Keratinocyte (primary cell): ENCODE measurements around the gene XK.

ENCODE experiments used
- EZH2 ChIP-seq: IDR thresholded peaks from one replicate; pipeline ENCODE4 v1.6.1; 2012; ENCODE audit warnings: inconsistent platforms, mild to moderate bottlenecking, low read length, moderate library complexity
- TF ChIP-seq, protein P1 (sequence below), 3 experiments: IDR thresholded peaks in 1 of 3; conservative IDR thresholded peaks in 1 of 3; optimal IDR thresholded peaks in 1 of 3; 2 replicates in 2 of 3; 3 replicates in 1 of 3; pipeline versions ENCODE3 to v1.5.1; 2011; ENCODE audit warnings: low read length in 3 of 3, mild to moderate bottlenecking in 3 of 3, moderate library complexity in 2 of 3, control low read depth in 1 of 3, inconsistent platforms in 1 of 3; ENCODE audit not compliant: insufficient read depth in 2 of 3; ENCODE audit errors: extremely low read depth in 1 of 3

DNA sequence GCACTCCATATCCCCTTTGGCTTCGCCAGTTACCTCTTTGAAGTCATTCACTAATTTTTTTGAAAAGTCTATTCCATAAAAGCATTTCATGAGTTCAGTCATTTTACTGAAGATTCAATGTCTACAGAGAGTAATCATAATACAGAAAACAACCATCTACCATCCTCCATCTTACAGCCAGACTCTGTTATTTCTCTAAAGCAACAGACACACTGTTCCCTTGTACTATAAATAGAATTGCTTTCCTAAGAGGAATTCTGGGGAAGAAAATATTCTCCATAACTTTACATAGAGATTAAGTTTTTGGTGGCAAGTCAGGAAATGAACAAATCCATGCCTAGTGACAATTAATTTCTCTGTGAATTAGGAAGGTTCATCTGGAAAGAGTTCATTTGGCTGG lies 37.0 kb downstream of the XK start:
- TF ChIP-seq, protein P1, sequence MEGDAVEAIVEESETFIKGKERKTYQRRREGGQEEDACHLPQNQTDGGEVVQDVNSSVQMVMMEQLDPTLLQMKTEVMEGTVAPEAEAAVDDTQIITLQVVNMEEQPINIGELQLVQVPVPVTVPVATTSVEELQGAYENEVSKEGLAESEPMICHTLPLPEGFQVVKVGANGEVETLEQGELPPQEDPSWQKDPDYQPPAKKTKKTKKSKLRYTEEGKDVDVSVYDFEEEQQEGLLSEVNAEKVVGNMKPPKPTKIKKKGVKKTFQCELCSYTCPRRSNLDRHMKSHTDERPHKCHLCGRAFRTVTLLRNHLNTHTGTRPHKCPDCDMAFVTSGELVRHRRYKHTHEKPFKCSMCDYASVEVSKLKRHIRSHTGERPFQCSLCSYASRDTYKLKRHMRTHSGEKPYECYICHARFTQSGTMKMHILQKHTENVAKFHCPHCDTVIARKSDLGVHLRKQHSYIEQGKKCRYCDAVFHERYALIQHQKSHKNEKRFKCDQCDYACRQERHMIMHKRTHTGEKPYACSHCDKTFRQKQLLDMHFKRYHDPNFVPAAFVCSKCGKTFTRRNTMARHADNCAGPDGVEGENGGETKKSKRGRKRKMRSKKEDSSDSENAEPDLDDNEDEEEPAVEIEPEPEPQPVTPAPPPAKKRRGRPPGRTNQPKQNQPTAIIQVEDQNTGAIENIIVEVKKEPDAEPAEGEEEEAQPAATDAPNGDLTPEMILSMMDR (optimal IDR thresholded peaks at IDR 0.05 in 1 of 3, IDR thresholded peaks at IDR 0.05 in 1 of 3, conservative IDR thresholded peaks at IDR 0.05 in 1 of 3; ENCODE audit: extremely low read depth in 1 of 3, insufficient read depth in 2 of 3, low read length in 3 of 3) = no peak
- TF ChIP-seq EZH2 = no peak
